ENCODE measurements around the gene WFIKKN1.

The WFIKKN1 gene

DNA sequence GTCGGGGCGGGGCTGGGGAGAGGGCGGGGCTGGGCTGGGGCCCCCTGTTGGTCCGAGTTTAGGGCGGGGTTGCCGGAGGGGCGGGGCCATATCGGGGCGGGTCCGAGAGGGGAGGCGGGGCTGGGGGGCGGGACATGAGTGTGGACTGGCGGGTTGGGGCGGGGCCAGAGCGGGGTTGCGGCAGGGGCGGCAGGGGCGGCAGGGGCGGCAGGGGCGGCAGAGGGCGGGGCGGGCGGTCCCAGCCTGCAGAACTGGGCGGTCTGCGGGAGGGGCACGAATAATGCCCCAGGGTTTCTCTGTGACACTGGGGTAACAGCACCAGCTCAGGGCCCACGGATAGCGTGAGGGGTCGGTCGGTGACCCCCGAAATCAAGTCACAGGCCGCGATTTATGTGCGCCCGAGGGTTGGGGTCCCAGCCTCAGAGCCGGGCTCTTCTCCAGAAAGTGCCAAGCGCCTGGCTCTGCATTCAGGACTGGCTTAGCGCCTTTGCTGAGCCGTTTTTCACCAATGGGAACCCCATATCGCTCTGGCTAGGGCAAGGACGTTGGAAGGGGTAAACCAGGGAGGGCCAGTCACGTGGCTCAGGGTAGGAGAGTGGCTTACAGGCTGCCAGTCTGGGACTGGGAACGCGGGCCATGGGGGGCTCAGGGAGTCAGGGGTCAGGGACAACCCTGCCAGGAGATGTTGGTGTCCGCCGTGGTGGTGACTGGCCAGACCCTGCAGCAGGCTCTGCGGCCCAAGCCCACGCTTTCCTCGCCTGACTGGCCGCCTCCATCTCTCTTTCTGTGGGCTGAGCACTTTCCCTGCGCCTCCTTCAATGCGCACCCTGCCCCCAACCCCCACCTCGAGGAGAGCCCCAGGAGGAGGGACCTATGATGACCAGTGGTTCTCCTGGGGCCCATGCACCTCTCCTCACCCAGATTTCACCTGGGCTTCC is 6.6 kb downstream of the WFIKKN1 start:
- peak in 1 of 2 experiments; percentile 81 for DNase-seq

DNA sequence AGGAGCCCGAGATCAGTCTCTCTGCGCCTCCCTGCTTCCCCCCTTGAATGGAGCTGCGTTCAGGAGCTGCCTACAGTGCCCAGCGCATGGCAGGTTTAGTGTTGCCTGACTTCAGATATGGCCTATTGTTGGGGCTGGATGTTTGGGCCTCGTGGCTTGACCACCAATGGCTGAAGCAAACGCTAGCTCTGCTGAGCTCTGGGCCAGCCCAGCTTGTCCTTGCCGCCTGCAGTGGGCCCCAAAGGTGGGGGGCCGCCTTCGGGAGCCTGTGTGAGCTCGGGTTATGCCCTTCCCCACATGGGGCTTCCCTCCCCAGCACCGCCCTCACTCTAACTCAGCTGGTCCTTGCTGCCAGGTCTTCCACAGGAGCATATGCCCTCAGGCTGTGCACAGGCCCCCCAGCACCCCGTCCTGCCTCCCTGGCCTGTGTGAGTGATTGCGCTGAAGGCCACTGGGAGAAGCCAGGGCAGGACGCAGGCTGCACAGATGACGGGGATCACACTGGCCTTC is 7.3 kb downstream of the WFIKKN1 start:
- DNase-seq = no peak

DNA sequence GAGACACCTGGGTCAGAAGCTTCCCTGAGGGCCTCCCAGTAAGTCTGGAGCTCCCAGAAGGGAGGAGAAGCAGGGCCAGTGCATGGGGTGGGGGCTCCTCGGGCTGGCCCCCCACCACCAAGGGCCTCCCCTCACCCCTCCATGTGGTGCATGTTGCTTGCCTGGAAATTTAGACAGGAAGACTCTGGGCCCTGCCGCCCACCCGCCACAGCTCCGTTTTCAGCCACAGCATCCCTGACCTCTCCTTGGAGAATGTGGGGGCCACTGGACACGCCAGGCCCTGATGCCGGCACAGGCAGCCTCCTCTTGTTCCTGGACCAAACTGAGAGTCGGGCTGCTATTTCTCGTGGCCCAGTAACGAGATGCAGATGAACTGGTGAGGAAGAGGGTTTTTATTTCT is 8.1 kb downstream of the WFIKKN1 start:
- DNase-seq = no peak

DNA sequence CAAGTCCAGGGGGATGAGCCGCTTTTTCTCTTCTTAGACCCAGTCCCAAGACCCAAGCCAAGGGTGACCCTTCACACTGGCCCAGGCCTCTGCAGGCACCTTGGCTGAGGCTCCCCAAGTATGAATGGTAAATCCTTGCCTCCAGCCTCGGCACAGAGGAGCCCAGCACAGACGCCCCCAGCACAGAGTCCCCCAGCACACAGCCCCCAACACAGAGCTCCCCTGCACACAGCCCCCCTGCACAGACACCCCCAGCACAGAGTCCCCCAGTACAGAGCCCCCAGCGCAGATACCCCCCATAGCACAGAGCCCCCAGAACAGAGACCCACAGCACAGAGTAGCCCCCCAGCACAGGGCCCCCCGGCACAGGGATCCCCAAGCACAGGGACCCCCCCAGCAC is 9.8 kb downstream of the WFIKKN1 start:
- DNase-seq = no peak

DNA sequence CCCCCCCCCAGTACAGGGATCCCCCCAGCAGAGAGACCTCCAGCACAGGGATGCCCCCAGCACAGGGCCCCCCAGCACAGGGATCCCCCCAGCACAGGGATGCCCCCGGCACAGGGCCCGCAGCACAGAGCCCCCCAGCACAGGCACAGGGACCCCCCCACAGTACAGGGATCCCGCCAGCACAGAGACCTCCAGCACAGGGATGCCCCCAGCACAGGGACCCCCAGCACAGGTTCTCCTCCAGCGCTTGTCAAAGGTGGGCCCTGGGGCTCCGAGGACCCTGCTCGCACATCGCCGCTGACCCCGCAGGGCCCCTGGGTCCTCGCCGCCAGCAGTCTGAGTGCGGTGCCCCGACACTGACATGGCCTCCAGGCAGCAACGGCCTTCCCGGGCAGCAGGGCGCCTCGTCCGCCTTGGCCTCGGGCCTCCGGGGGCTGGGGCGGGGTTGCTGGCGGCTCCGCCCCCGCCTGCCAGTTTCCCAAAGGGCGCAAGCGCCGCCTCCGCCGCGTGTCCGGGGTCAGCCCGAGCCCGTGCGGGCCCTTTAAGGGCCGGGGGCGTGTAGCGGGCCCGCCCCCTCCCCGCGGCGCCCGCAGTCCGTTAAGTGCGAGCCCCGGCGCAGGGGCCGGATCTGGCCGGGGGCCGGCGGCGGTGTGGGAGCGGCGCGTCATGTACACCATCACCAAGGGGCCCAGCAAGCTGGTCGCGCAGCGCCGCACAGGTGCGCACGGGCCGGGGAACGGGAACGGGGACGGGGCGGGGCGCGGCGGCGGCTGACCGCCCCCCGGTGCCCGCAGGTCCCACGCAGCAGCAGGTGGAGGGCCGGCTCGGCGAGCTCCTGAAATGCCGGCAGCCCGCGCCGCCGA is 10.8 kb downstream of the WFIKKN1 start, which contains the start of gene MCRIP2:
MCRIP2 (plus strand) TSS at position 503 of the 863 bp plus-strand sequence; CDS start at position 667, 164 bp downstream.
- DNase-seq = peak; percentile 71 to 80

DNA sequence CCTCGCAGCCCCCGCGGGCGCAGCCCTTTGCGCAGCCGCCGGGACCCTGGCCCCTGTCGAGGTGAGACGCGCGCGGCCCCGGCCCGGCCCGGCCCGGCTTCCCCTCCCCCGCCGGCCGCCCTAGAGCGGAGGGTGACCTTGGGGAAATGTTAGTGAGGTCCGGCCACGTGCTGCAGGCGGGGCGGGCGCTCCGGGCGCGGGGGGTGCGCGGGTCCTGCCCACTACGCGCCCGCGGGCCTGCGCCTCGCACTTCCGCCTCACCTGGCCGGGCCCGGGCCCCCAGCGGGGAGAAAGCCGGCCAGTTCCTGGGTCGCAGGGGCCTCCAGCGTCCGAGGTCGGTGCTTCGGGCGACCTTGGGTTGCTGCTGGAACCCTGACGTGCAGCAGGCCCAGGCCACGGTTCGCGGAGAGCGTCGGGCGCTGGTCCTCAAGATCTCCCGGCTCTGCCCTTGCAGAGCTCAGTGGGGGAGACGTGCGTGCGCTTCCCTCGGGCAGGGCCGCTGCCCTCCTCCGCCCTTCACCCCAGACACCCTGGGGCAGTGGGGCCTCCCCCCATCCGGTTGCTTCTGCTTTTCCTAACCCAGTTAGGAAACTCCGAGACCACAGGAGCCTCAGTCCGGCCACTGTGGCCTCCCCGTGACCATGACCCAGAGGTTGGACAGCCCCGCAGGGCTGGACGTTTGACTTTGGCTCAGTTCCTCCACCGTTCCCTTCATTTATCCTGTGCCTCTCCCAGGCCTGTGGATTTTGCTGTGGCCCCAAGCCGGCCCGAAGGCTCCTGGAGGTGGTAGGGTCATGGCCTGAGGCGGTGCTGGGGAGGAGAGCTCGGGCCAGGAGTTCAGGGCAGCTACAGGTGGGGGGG is 11.6 kb downstream of the WFIKKN1 start:
- peak in 1 of 2 experiments; percentile 33 for DNase-seq

DNA sequence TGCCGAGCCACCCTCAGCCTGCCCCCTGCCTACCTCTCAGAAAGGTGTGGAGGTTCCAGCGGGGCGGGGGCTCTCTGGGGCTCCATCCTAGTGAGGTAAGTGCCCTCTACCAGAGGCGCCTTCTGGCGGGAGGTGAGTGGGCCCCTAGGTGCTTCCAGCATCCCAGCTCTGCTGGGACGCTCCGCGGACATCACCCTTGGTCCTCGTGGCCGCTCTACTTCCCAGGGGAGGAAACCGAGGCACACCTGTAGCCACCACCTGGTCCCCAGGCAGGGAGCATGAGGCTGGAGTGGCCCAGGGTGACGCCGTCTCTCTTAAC is 12.2 kb downstream of the WFIKKN1 start:
- no peak for DNase-seq

DNA sequence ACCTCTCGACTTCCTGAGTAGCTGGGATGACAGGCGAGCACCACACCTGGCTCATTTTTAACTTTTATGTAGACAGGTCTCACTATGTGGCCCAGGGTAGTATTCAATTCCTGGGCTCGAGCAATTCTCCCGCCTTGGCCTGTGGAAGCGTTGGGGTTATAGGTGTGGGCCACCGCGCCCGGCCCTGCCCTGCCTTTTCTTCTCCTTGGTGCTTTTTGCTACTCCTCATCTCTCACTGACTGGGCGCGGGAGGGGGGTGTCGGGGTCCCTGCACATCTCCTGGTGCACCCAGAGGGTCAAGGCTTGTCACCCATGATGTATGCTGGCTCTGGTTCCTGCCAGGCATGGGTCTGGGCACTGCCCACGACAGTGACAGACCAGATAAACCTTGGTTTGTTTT is 13.8 kb downstream of the WFIKKN1 start:
- no peak for DNase-seq

DNA sequence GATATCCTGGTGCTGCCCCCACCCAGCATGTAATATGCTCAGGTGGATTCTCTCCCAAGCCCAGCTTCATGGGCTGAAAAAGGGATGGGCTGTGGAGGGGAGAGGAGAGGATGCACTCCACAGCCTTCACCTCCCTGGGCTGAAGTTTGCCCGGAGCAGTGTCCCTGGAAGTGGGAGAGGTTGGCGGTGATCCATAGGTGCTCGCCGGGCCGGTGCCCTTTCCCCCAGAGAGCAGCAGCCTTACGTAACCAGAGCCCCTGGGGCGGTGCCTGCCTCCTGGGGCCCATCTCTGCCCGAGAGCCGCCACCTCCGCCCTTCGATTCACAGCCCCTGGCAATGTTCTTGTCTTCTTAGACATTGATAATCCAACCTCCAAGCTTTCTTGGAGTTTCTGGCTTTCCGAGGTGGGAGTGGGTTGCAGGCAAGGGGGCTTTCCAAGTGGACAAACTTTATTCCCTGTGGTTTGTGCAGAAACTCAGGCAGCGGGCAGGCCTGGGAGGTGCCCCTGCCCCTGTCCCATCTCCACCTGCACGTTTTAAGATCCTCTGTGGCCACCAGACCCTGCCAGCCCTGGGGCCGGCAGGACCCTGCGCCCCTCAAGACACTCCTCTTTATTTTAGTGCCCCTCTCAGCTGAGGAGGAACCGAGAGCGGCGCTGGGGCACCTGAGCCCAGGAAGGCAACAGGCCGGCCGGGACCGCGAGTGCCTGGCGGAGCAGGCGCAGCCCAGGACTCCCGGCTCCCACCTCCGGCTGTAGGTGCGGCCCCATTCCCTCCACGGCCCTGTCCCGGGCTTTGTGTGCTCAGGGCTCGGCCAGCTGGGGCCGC is 15.3 kb downstream of the WFIKKN1 start:
- DNase-seq = no peak

DNA sequence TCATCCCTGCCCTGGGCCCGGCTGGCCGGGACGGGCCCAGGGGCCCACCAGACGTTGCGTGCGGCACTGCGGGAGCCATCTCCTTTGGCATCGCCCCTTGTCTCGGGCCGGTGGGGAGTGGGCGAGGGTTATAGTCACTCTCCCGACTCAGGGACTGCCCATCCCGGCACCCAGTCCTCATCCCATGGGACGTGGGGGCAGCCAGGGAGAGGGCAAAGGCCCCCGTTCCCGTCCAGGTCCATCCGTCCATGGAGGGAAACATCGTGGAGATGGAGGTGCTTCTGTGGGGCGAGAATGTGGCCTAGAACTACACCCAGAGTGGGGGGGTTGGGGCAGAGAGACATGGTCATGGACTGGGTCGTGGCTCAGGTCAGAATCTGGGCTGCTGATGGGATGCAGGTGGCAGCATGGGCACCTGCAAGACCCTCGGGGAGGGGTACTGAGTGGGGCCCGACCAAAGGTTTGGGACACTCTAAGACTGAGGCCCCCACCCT is 15.9 kb downstream of the WFIKKN1 start:
- DNase-seq = no peak

DNA sequence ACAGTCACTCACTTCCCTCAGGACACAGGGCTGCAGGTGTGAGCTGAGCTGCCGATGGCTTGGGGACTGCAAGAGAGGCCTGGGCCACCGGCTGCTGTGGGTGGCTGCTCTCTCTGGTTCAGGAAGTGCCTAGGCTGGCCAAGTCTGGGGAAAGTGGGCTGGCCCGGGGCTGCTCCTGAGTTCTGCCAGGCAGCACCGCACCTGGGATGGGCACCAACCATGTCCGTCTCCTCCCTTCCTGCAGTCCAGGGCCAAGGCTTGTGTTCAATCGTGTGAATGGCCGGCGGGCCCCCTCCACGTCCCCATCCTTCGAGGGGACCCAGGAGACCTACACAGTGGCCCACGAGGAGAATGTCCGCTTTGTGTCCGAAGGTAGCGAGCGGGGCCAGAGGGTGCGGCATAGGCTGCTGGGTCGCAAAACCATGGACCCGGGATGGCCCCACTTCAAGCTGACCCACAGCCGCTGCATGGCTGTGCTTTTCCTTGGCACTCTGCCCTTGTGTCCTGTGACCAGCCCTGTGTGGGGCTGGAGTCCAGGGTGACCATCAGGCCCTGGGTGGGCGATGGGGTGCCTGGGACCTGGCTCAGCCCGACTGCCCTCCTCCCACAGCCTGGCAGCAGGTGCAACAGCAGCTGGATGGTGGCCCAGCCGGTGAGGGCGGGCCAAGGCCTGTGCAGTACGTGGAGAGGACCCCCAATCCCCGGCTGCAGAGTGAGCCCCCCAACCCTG is 16.6 kb downstream of the WFIKKN1 start:
- peak in 1 of 2 experiments; percentile 12 for DNase-seq

DNA sequence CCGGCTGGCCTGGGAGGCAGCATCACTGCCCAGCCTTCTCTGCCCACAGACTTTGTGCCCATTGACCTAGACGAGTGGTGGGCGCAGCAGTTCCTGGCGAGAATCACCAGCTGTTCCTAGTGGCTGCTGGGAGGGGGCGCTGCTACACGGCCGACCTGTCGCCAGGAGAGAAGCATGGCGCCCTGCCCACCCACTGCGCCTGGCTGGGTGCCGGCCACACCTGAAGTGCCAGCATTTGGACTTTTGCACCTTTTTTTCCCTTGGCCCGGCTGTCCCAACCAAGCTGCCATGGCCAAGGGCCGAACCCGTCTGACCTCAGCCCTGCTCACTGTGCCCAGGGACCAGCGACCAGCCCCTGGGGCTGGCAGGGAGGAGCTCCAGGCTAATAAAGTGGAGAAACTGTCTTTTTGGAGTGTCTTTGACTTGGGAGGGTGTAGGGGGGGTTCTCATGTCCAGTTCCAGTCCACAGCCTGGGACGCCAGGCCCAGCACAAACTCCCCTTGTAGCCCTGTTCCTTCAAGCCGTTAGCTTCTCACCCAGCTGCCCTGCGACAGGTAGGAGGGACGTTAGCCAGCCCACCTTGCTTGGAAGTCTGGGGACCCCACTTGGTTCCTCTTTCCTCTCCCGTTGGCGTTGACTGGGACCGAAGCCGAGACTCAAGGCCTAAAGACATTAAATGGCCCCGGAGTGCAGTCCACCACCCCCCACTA is 17.4 kb downstream of the WFIKKN1 start:
- peak; percentile 47 to 68 for DNase-seq

DNA sequence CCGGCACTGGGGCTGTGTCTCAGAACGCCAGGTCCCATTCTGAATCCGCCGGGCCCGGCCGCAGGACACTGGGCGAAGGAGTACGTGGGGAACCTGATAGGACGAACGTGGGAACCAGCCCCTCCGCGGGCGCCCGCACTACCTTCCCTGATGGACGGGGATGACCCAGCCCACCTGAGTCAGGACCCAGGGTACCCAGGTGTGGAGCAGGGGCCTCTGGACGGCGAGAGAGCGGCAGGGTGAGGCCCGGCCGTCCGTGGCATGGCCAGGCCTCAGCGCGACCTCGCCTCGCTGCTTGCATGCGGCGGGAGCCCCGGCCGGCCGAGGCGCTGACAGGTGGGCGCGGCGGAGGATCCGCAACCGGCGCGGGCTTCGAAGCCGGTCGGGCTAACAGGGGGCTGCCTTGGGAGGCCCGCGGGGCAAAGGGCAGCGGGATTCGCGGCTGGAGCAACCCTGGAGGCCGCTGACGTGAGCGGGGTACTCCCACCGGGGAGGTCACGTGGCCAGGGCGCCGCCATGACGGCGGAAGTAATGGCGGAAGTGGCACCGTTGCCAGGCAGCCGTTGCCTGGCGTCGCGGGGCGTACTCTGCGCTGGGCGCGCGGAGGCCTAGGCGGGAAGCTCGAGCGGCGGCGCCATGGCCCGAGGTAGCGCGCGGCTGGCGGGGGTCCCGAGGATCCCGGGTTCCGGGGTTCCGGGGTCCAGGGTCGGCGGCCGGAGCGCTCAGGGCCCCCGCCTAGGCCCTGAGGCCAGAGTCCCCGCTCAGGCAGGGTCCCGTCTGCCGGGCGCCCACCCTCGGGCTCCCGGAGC is 18.2 kb downstream of the WFIKKN1 start, which contains the start of gene WDR90:
WDR90 (plus strand) TSS at position 585 of the 809 bp plus-strand sequence; CDS start at position 637, 52 bp downstream.
- DNase-seq = peak; percentile 87 to 95

DNA sequence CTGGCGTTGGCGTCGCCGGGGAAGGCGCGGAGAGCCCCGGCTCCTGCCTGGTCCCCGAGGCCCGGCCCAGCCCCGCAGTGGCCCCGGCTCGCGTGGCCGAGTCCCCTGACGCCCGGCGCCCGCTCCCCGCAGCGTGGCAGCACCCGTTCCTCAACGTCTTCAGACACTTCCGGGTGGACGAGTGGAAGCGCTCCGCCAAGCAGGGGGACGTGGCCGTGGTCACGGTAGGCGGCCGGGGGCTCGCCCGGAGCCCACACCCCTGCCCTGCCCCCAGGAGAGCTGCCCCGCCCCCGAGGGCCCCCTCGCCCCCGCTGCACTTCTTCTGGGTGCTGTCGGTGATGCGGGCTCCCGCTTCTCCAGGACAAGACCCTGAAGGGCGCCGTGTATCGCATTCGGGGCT is 18.8 kb downstream of the WFIKKN1 start:
- no peak for DNase-seq

DNA sequence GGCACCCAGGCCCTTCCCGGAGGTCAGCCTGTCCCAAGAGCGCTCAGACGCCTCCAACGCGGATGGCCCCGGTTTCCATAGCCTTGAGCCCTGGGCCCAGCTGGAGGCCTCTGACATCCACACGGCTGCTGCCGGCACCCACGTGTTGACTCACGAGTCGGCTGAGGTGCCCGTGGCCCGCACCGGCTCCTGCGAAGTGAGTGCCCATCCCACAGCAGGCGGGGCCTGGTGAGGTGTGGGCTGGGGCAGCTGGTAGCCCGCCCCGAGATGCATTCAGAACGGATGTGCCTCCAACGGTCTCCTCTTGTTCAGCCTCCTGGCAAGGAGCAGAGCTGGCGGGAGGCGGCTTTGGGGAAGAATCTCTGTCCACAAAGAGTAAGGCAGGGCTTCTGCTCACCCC is 21.1 kb downstream of the WFIKKN1 start:
- no peak for DNase-seq

DNA sequence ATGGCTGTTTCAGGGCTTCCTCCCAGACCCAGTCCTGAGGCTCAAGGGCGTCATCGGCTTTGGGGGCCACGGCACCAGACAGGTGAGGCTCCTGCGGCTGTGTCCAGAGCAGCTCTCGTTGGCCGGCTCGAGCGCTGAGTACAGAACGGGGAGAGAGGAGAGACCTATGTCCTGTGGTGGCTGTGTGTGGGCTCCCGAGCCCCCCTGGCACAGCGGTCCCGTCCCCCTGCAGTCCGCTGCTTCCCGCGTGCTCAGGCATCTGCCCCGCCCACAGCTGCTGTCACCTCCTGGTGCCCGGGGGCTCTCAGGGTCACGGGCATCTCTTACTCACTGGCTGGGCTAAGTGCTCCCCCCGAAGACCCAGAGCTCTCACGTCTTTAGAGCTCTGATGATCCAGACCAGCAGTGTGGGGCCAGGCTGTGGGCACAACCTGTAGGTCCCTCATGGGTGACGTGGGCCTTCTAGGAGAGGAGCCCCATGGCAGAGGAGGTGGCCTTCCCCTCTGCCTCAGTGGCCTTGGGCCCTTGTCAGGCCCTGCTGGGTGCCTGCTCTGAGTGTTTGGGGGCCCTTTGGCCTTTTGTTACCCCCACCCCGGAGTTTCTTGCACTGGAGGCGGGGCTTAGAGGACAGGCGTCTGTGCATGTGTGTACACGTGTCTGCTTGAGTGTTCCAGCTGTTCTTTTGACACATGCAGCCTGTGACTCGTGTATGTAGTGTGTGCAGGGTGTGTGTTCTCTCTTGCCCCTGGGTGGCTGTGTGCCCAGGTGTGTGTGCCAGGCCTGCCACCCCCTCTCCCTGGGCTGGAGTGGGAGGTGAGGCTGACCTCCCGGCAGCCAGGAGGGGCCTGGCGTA is 21.9 kb downstream of the WFIKKN1 start:
- no peak for DNase-seq

DNA sequence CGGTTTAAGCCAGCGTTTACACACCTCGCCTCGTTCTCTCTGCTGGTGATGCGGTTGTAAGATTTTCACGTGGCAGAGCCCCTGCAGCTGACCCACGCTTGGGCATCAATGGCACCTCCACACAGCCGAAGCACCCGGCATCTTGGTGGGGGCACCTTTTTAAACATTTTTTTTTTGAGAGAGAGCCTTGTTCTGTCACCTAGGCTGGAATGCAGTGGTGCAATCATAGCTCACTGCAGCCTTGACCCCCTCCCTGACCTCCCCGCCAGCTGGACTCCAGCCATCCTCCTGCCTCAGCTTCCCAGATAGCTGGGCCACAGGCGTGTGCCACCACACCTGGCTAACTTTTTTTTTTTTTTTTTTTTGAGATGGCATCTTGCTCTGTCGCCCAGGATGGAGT is 23.2 kb downstream of the WFIKKN1 start:
- DNase-seq = no peak

DNA sequence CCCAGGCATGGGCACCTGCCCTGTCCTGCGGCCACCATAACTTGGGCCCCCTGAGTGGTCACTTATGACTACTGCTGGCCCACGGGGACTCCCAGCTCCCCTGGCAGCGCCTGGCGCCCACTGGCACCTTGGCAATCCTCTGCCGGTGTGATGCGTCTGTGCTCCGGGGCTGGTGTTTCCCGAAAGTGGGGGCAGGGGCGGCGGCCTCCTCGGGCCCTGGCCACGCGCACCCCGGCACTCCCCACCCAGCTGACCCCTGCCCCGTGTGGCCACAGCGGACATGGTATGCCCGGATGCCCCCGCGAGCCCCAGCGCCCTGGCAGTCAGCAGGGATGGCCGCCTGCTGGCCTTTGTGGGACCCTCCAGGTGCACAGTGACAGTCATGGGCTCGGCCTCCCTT is 26.7 kb downstream of the WFIKKN1 start:
- DNase-seq = no peak
